Fibroblast of villous mesenchyme (primary cell): ENCODE data around the gene CCDC91. TPM values are rescaled to one million over a fixed set of nuclear protein-coding genes. Genes with fewer than 3 reads are reported as not detected.

Experiments used
- DNase-seq: peaks from one replicate; pipeline ENCODE4 v3.0.0-alpha.2; 2010; ENCODE audit warnings: low read depth
- H3K4me3 ChIP-seq: 2 replicates; pipeline ENCODE4 v1.5.1; 2011; ENCODE audit warnings: low read depth, mild to moderate bottlenecking, low read length
- total RNA-seq: library from RNA; depleted of rRNA; stranded (reverse); fragments of >200 nt; gene quantifications from 2 replicates; pipeline ENCODE4 v1.2.3, GENCODE V29; 2012
- TF ChIP-seq, protein P1 (sequence below): IDR thresholded peaks from 2 replicates; pipeline ENCODE4 v1.5.1; 2012; ENCODE audit warnings: low read depth, mild to moderate bottlenecking, low read length; ENCODE audit not compliant: insufficient read depth

CCDC91 gene
- total RNA-seq, 1 donor: 30.7 TPM

DNA sequence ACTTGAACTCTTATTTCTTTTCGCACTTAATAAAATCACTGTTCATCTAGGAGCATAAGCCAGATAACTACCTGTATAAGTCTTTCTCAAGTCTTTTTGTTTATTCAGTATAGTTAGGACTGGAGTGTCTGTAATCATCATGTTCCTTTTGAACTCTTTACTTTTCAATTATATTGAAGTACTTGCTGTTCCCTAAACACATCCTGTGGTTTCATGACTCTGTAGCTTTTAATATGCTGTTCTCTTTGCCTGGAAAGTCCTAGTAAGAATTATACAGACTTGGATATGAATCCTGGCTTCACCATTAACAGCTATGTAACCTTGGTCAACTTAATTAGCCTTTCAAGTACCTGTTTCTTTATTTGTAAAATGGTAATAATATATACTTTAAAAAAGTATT lies 88.2 kb downstream of the CCDC91 start:
- DNase-seq: no peak
- H3K4me3 ChIP-seq: no peak overlapping the region
- TF ChIP-seq, protein P1, sequence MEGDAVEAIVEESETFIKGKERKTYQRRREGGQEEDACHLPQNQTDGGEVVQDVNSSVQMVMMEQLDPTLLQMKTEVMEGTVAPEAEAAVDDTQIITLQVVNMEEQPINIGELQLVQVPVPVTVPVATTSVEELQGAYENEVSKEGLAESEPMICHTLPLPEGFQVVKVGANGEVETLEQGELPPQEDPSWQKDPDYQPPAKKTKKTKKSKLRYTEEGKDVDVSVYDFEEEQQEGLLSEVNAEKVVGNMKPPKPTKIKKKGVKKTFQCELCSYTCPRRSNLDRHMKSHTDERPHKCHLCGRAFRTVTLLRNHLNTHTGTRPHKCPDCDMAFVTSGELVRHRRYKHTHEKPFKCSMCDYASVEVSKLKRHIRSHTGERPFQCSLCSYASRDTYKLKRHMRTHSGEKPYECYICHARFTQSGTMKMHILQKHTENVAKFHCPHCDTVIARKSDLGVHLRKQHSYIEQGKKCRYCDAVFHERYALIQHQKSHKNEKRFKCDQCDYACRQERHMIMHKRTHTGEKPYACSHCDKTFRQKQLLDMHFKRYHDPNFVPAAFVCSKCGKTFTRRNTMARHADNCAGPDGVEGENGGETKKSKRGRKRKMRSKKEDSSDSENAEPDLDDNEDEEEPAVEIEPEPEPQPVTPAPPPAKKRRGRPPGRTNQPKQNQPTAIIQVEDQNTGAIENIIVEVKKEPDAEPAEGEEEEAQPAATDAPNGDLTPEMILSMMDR: no peak

DNA sequence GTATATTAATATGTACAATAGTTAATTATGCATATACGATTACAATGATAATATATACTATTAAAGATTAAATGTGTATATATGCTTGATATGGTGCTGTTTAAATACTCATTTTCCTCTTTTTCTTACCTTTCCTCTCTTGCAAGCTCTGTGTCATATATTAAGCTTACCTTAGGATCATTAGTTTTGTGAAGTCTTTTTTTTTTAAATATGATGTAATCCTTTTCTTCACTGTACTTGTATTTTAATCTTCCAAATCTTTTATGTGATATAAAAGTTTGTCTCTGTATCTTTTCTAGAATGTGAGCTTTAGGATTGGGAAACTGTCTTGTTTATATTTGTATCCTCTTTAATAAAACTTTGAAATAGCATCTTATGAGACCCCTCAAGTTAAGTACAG lies 88.7 kb downstream of the CCDC91 start:
- TF ChIP-seq, protein P1: no peak
- H3K4me3 ChIP-seq: no peak overlapping the region
- DNase-seq: no peak

DNA sequence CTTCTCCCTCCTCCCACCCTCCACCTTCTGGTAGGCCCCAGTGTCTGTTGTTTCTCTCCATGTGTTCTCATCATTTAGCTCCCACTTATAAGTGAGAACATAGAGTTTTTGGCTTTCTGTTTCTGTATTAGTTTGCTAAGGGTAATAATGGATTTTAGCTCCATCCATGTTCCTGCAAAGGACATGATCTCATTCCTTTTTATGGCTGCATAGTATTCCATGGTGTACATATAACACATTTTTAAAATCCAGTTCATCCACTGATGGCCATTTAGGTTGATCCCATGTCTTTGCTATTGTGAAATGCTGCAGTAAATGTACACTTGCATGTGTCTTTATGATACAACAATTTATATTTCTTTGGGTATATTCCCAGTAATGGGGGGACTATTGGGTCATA lies 96.1 kb downstream of the CCDC91 start:
- TF ChIP-seq, protein P1: no peak
- DNase-seq: no peak
- no peak overlapping the region for H3K4me3 ChIP-seq

DNA sequence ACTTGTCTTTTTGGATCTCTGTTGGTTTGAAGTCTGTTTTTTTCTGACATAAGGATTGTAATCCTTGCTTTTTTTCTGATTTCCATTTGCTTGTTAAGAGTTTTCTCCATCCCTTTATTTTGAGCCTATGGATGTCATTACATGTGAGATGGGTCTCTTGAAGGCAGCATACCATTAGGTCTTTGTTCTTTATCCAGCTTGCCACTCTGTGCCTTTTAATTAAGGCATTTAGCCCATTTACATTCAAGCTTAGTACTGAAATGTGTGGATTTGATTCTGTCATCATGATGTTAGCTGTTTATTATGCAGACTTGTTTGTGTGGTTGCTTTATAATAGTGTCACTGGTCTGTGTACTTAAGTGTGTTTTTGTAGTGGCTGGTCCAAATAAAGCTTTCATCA lies 100.0 kb downstream of the CCDC91 start:
- TF ChIP-seq, protein P1: no peak
- no peak for DNase-seq
- no peak overlapping the region for H3K4me3 ChIP-seq

DNA sequence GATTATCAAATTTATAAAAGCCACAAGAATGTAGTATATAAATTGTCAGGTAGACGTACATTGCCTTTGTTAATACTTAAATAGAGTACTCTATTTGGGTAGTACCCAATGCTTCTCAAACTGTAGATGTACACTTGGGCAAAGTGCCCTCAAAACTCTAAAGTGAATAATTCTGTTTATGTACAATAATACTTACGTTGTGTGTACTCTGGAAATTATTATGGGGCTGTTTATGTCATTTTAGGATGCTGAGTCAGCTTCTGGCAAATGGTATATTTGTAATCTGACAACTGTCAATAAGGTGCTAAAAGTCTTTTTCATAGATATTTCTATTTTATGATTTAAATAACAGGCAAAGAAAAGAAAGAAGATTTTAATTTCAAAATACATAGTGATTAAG lies 102.4 kb downstream of the CCDC91 start:
- no peak for DNase-seq
- TF ChIP-seq, protein P1: no peak

DNA sequence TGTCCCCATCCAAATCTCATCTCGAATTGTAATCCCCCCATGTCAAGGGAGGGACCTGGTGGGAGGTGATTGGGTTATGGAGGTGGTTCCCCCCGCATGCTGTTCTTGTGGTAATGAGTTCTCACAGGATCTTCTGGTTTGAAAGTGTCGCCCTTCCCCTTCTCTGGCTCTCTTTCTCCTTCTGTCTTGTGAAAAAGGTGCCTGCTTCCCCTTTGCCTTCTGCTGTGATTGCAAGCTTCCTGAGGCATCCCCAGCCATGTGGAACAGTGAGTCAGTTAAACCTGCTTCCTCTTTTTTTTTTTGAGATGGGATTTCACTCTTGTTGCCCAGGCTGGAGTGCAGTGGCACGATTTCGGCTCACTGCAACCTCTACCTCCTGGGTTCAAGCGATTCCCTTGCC lies 104.0 kb downstream of the CCDC91 start:
- no peak for DNase-seq
- TF ChIP-seq, protein P1: no peak
- H3K4me3 ChIP-seq: no peak overlapping the region

More for the DNA sequence above, 102.4 kb downstream of the CCDC91 start:
- H3K4me3 ChIP-seq: no peak overlapping the region

DNA sequence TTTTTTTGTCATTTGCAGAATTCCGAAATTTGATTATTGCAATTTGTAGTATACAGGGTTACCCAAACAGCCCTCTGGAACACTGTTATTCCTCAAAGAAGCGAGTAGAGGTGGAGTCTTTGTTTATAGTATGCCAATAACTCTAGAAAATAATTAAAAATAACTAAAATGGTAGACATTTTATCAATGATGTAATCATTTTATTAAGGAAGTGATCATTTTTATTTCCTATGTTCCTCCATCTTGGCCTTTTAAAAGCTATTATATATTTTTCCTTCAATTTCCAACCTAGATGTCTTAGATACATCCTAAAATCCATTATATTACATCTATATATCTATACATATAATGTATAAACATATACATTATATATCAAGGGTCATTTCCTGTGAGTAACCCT lies 106.0 kb downstream of the CCDC91 start:
- no peak overlapping the region for H3K4me3 ChIP-seq
- no peak for DNase-seq
- TF ChIP-seq, protein P1: no peak
